Large intestine (tissue), 3 donors: ENCODE results near the gene PRKAG2. TPM values are rescaled to one million over a fixed set of nuclear protein-coding genes. Genes with fewer than 3 reads are reported as not detected.
A peak's percentile ranks its signal among the peaks of the same experiment; 100 is the strongest.

Experiments used
- DNase-seq, 2 donors: peaks; one replicate each; pipeline versions ENCODE4 v3.0.0 to v3.0.0-alpha.2; 2013
- H3K27ac ChIP-seq: one replicate; pipeline ENCODE4 v1.5.1; 2013; ENCODE audit warnings: low read length
- H3K27me3 ChIP-seq: 2 replicates; pipeline ENCODE4 v1.6.1; 2013; ENCODE audit warnings: low read length; ENCODE audit not compliant: control insufficient read depth, insufficient read depth
- H3K36me3 ChIP-seq: 2 replicates; pipeline ENCODE4 v1.6.1; 2013; ENCODE audit warnings: low read length; ENCODE audit not compliant: control insufficient read depth, insufficient read depth
- H3K4me1 ChIP-seq: one replicate; pipeline ENCODE4 v1.6.1; 2013; ENCODE audit warnings: low read length; ENCODE audit not compliant: control insufficient read depth, insufficient read depth
- H3K4me3 ChIP-seq: one replicate; pipeline ENCODE4 v1.5.1; 2013; ENCODE audit warnings: low read length
- H3K9me3 ChIP-seq: one replicate; pipeline ENCODE4 v1.6.1; 2013; ENCODE audit warnings: mild to moderate bottlenecking, low read depth, low read length, moderate library complexity; ENCODE audit not compliant: control insufficient read depth
- WGBS: methylation state at CpG from one replicate; pipeline ENCODE4 v1.1.5; 2013; ENCODE audit warnings: low lambda C conversion rate; ENCODE audit not compliant: insufficient coverage; 5-methylcytosine and 5-hydroxymethylcytosine counted together
- polyA plus RNA-seq: library from polyadenylated mRNA; unstranded; fragments of 120-200 nt; gene quantifications from one replicate; pipeline ENCODE4 v1.2.1, GENCODE V29; 2013

PRKAG2 gene
- polyA plus RNA-seq, 1 donor = 50.9 TPM

GRCh38 chr7:151568956-151569940 is 307.7 kb downstream of the PRKAG2 start:
- no peak overlapping the region for H3K4me3 ChIP-seq
- H3K27me3 ChIP-seq = no peaks in the 10 kb centered on the region
- DNase-seq = no peak
- no peak overlapping the region for H3K27ac ChIP-seq
- H3K9me3 ChIP-seq = no peaks in the 10 kb centered on the region
- H3K36me3 ChIP-seq = peaks cover 25% of the 10 kb centered on the region
- WGBS = no CpG with 5 or more reads among the region's 20 CpGs
- no peaks in the 10 kb centered on the region for H3K4me1 ChIP-seq

DNA sequence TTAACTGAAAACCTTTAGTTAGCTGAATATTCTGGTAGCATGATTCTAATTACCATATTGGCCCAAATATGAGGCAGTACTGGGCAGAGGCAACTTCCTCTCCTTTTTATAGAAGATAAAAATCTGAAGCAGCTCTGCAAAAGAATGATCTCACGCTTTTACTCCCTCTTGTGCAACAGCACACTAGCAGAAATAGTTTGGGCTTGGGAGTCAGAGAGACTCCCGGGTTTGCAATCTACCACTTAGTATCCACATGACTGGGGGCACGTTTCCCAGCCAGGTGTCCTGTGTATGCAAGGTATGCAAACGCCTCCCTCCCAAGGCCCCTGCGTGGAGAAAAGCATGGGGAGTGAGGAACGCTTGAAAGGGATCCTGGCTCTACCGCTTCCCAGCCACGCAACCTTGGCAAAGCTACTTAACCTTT is 310.0 kb downstream of the PRKAG2 start:
- DNase-seq = no peak
- Histone ChIP-seq H3K9me3 (no peaks in the 10 kb centered on the region), H3K4me1 (no peaks in the 10 kb centered on the region), H3K27ac (no peak overlapping the region), H3K27me3 (no peaks in the 10 kb centered on the region), H3K4me3 (no peak overlapping the region), H3K36me3 (peaks cover 32% of the 10 kb centered on the region)
- WGBS = no CpG with 5 or more reads among the region's 8 CpGs

DNA sequence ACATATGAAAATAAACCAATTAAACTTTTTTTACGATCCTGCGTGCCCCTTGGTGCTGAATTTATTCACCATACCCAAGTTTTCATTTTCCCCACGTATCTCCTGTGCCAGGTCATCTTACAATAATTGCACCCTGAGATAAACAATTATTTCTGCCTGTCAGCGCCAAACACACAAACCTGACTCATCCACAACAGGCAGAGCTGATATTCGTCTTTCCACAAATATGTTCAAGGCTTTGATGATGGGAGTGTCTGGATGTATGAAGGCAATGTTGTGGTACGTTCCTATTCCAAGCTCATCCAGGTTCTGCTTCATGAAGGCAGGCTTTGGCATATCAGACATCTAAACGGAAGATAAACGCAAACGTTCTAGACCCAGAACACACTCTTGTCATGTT is 311.4 kb downstream of the PRKAG2 start:
- no peak overlapping the region for H3K4me3 ChIP-seq
- no peaks in the 10 kb centered on the region for H3K4me1 ChIP-seq
- H3K27me3 ChIP-seq = no peaks in the 10 kb centered on the region
- no peaks in the 10 kb centered on the region for H3K9me3 ChIP-seq
- H3K27ac ChIP-seq = no peak overlapping the region
- peaks cover 39% of the 10 kb centered on the region for H3K36me3 ChIP-seq
- 96% methylated on average over 3 of the region's 9 CpGs for WGBS
- DNase-seq = no peak

- Histone ChIP-seq H3K27ac (no peak overlapping the region), H3K4me3 (no peak overlapping the region), H3K9me3 (no peaks in the 10 kb centered on the region), H3K36me3 (peaks cover 54% of the 10 kb centered on the region), H3K27me3 (no peaks in the 10 kb centered on the region), H3K4me1 (no peaks in the 10 kb centered on the region)
- no peak for DNase-seq
- 93% methylated on average over 5 of the region's 9 CpGs for WGBS
Observed at GRCh38 chr7:151560243-151560642, 316.7 kb downstream of the PRKAG2 start.

GRCh38 chr7:151559557-151560183 is 317.2 kb downstream of the PRKAG2 start:
- Histone ChIP-seq H3K4me1 (no peaks in the 10 kb centered on the region), H3K27ac (no peak overlapping the region), H3K36me3 (peaks cover 51% of the 10 kb centered on the region), H3K4me3 (no peak overlapping the region), H3K27me3 (no peaks in the 10 kb centered on the region), H3K9me3 (no peaks in the 10 kb centered on the region)
- no CpG with 5 or more reads among the region's 5 CpGs for WGBS
- DNase-seq = no peak

DNA sequence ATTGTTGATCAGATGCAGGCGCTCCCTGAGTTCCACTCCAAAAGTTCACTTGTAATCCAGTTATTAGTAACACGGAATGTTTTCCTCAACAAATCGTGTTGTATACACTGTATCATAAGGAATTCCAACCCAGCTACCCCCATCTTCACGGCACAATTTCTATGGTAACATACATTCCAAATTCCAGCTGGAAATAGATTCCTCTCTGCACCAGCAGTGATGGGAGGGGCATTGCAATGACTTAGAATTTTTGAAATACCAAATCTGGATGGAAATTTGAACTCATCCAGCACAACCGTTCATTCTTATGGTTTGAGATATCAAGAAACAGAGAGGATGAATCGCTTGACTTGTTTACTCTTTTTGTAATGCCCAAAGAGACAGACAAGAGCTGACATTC is 318.3 kb downstream of the PRKAG2 start:
- Histone ChIP-seq H3K4me3 (no peak overlapping the region), H3K9me3 (no peaks in the 10 kb centered on the region), H3K27ac (no peak overlapping the region), H3K27me3 (no peaks in the 10 kb centered on the region), H3K36me3 (peaks cover 42% of the 10 kb centered on the region), H3K4me1 (no peaks in the 10 kb centered on the region)
- peak; percentile 21 to 46 for DNase-seq
- WGBS = no CpG with 5 or more reads among the region's 6 CpGs

DNA sequence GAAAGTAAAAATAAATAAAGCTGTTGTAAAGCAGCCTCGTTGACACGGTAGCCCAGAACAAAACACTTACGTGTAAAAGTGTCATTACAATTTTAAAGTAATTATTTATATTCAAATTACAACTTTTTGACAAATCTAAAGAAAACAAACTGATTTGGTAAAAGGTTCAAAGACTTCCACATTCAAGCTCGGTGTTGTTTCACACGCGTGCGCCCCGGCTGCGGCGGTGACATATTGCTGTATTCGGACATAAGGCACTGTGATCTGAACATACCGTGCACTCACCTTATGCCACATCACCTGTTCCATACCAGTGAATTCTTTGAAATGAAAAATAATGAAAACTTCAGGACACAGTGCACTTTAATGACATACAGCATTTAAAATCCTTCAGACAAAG is 320.3 kb downstream of the PRKAG2 start:
- Histone ChIP-seq H3K4me3 (no peak overlapping the region), H3K36me3 (peaks cover 37% of the 10 kb centered on the region), H3K9me3 (no peaks in the 10 kb centered on the region), H3K4me1 (no peaks in the 10 kb centered on the region), H3K27ac (no peak overlapping the region), H3K27me3 (no peaks in the 10 kb centered on the region)
- DNase-seq = no peak
- 94% methylated on average over 3 of the region's 12 CpGs for WGBS

DNA sequence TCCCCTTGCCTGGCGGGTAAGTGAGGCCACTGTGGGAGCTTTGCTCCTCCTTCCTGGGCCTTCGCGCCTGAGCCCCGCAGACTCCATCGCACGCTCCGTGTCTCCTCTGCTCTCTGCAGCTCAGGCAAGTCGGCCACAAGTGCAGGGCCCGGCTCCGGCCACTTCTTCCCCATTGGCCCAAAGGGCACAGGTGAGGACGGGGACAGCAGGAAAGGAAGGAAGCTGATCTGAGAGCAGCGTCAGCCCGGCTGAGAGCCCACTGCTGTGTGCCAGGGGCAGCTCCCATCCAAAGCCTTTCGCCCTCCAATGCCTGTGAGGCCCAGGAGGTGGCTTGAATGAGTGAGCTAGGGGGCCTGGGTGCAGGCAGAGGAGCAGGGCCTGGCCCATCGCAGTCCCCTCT is 323.6 kb downstream of the PRKAG2 start:
- H3K27ac ChIP-seq = no peak overlapping the region
- no peaks in the 10 kb centered on the region for H3K4me1 ChIP-seq
- no peaks in the 10 kb centered on the region for H3K9me3 ChIP-seq
- no peaks in the 10 kb centered on the region for H3K27me3 ChIP-seq
- no peak overlapping the region for H3K4me3 ChIP-seq
- no peak for DNase-seq
- no CpG with 5 or more reads among the region's 15 CpGs for WGBS
- peaks cover 12% of the 10 kb centered on the region for H3K36me3 ChIP-seq

GRCh38 chr7:151552352-151553028 is 324.4 kb downstream of the PRKAG2 start:
- no peaks in the 10 kb centered on the region for H3K9me3 ChIP-seq
- no peaks in the 10 kb centered on the region for H3K4me1 ChIP-seq
- H3K36me3 ChIP-seq = peaks cover 7% of the 10 kb centered on the region
- no peak overlapping the region for H3K4me3 ChIP-seq
- WGBS = no CpG with 5 or more reads among the region's 10 CpGs
- H3K27ac ChIP-seq = no peak overlapping the region
- peak in 1 of 2 donors; percentile 32 for DNase-seq
- no peaks in the 10 kb centered on the region for H3K27me3 ChIP-seq

GRCh38 chr7:151551820-151552219 is 325.1 kb downstream of the PRKAG2 start:
- Histone ChIP-seq H3K9me3 (no peaks in the 10 kb centered on the region), H3K27ac (no peak overlapping the region), H3K4me3 (no peak overlapping the region), H3K36me3 (peaks cover 3% of the 10 kb centered on the region), H3K4me1 (no peaks in the 10 kb centered on the region), H3K27me3 (no peaks in the 10 kb centered on the region)
- WGBS = no CpG with 5 or more reads among the region's 7 CpGs
- DNase-seq = no peak
